ENCODE measurements around the gene TMEM175. TPM values are rescaled to one million over a fixed set of nuclear protein-coding genes. Genes with fewer than 3 reads are reported as not detected.

The TMEM175 gene
- total and polyA plus RNA-seq, 2 of the 4 experiments (the other 2 are of a cell fraction): 7.7 to 41.9 TPM

- Histone ChIP-seq H3K27me3 (ENCODE audit: control insufficient read depth, insufficient read depth, low read length) (no peaks in the 10 kb centered on the region), H2BK120ac (ENCODE audit: low read depth, low read length) (no peak overlapping the region), H3K36me3 (ENCODE audit: control insufficient read depth, insufficient read depth, low read length) (peaks cover 9% of the 10 kb centered on the region; the same call in 1 of the 2 replicates), H3K79me1 (ENCODE audit: low read depth in 1 of 2, low read length in 2 of 2) (peaks cover 5 to 35% of the 10 kb centered on the region in 2 experiments; a peak in 1 of 4 replicates), H4K20me1 (ENCODE audit: insufficient read depth, low read length) (no peaks in the 10 kb centered on the region; the same call in 1 of the 2 replicates), H2AK5ac (ENCODE audit: low read depth, low read length) (no peak overlapping the region), H3K14ac (replicated peaks; ENCODE audit: low read depth, low read length) (no peak overlapping the region), H2AK9ac (replicated peaks; ENCODE audit: low read depth, low read length, poor library complexity) (no peak overlapping the region), H3K56ac (ENCODE audit: extremely low read depth, insufficient read depth, low read length) (no peak overlapping the region), H3K9me3 (ENCODE audit: control insufficient read depth, insufficient read depth, low read length) (no peaks in the 10 kb centered on the region), H3K18ac (ENCODE audit: low read depth, low read length) (no peak overlapping the region), H3K9me1 (ENCODE audit: insufficient read depth, low read length) (no peaks in the 10 kb centered on the region; the same call in 1 of the 2 replicates), H2BK20ac (ENCODE audit: low read depth, low read length) (no peak overlapping the region), H2BK5ac (ENCODE audit: low read depth, low read length, poor library complexity, severe bottlenecking) (no peak overlapping the region), H4K8ac (ENCODE audit: low read depth in 2 of 2, low read length in 2 of 2) (no peak overlapping the region), H3K4me2 (ENCODE audit: low read depth, low read length) (no peak overlapping the region), H4K91ac (ENCODE audit: insufficient read depth, low read depth, low read length) (no peak overlapping the region), H3K23ac (ENCODE audit: low read depth, low read length) (no peak overlapping the region), H3K4me1 (ENCODE audit: control insufficient read depth, insufficient read depth, low read length) (peaks cover 10% of the 10 kb centered on the region; the same call in 1 of the 2 replicates), H2BK15ac (ENCODE audit: low read depth, low read length) (no peak overlapping the region), H3K9ac (ENCODE audit: low read depth, low read length) (no peak overlapping the region), H3K4me3 (ENCODE audit: insufficient read depth, low read depth, low read length) (no peak overlapping the region), H3K27ac (ENCODE audit: insufficient read depth, low read length) (no peak overlapping the region), H3K4ac (ENCODE audit: low read depth, low read length) (no peak overlapping the region), H2AFZ (replicated peaks; ENCODE audit: low read length, poor library complexity) (no peak overlapping the region), H4K5ac (ENCODE audit: low read depth, low read length) (no peak overlapping the region)
- ATAC-seq (ENCODE audit: low read depth): no peak
- in situ Hi-C loops (cut with MboI; ENCODE audit: low sequenced_read_pairs): no loop called here
- dilution Hi-C loops (cut with HindIII; ENCODE audit: low sequenced_read_pairs, unreplicated experiment): no loop called here
- DNase-seq: no peak
- no TSS peak for BruUV-seq (replicated peaks)
- intact Hi-C loops (cut with micrococcal nuclease): no loop called here
- ChIA-PET CTCF (no interaction called here), POLR2A (ENCODE audit: unreplicated experiment) (no interaction called here)
- WGBS, 2 experiments (ENCODE audit: extremely low coverage in 2 of 2, insufficient read length in 1 of 2): 95% methylated on average over 53 of the region's 58 CpGs; no CpG with 5 or more reads in 1 of the 2 experiments
- TF ChIP-seq POLR2A (IDR thresholded peaks at IDR 0.05; ENCODE audit: low read depth, low read length): no peak
- TF ChIP-seq RAD21 (IDR thresholded peaks at IDR 0.05; ENCODE audit: low read length): no peak
- no peak for TF ChIP-seq FOS (IDR thresholded peaks at IDR 0.05; ENCODE audit: low read depth, low read length)
- TF ChIP-seq MAFK (IDR thresholded peaks at IDR 0.05; ENCODE audit: low read depth, low read length): no peak
- no peak for TF ChIP-seq CEBPB (IDR thresholded peaks at IDR 0.05; ENCODE audit: low read depth, low read length)
- TF ChIP-seq BHLHE40 (IDR thresholded peaks at IDR 0.05; ENCODE audit: low read depth, low read length): no peak
- TF ChIP-seq MXI1 (IDR thresholded peaks at IDR 0.05; ENCODE audit: borderline replicate concordance, low read depth, low read length): no peak
- no peak for TF ChIP-seq ELK1 (IDR thresholded peaks at IDR 0.05; ENCODE audit: borderline replicate concordance, low read depth, low read length)
- TF ChIP-seq CTCF (conservative IDR thresholded peaks at IDR 0.05; ENCODE audit: low read depth, low read length): no peak
- no peak for TF ChIP-seq MAZ (IDR thresholded peaks at IDR 0.05; ENCODE audit: borderline replicate concordance, low read depth, low read length)
- TF ChIP-seq RFX5 (IDR thresholded peaks at IDR 0.05; ENCODE audit: low read depth, low read length): no peak
- TF ChIP-seq NFE2L2 (IDR thresholded peaks at IDR 0.05; ENCODE audit: low read depth, low read length): no peak
- no peak for TF ChIP-seq RCOR1 (IDR thresholded peaks at IDR 0.05; ENCODE audit: insufficient replicate concordance, low read length)
- no peak for TF ChIP-seq USF2 (IDR thresholded peaks at IDR 0.05; ENCODE audit: low read depth, low read length)
- TF ChIP-seq CHD1 (IDR thresholded peaks at IDR 0.05; ENCODE audit: low read depth, low read length): no peak
Measured at GRCh38 chr4:989722-990471, 57.6 kb downstream of the TMEM175 start.
